ENCODE measurements around the gene RAPSN.

RAPSN gene

GRCh38 chr11:47448566-47449427, at the start of gene RAPSN:
Gene RAPSN, minus strand, starts transcription at chr11:47449136. Its CDS starts 172 bp downstream, at chr11:47448964.
- no peak within 1 kb of the TSS for H3K4me3 ChIP-seq (ENCODE audit: low read depth, low read length)

DNA sequence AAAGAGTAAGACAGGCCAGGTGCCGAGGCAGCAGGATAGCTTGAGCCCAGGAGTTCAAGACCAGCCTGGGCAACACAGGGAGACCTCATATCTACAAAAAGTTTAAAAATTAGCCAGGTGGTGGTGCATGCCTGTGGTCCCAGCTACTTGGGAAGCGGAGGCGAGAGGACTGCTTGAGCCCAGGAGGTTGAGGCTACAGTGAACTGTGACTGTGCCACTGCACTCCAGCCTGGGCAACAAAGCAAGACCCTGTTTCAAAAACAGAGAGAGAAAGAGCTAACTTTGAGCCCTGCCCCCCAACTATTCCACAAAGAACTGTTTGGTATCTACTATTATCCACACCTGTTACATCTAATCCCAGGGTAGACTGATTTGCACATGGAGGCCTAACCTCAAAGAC, 49.2 kb upstream of the RAPSN start:
- H3K4me3 ChIP-seq (ENCODE audit: low read depth, low read length), result no peak overlapping the region

DNA sequence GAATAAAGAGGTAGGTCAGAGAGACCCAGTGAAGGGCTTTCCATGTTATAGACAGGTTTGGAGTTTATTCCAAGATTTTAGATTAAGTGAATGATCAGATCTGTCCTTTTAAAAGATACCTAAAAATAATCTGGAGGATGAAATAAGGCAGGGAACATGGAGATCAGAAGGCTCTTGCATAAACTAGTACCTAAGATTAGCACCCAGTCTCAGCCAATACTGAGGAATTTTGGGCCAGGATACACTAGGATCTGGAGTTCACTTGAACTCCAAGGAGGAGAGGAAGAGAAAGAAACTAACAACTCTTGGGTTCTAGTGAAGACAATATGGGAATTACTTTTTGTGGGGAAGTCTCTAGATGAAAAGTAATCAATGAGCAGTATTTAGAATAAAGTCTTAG, 47.9 kb upstream of the RAPSN start:
- no peak overlapping the region for H3K4me3 ChIP-seq (ENCODE audit: low read depth, low read length)

- no peak overlapping the region for H3K4me3 ChIP-seq (ENCODE audit: low read depth, low read length)
Observed at GRCh38 chr11:47495856-47496217, 46.9 kb upstream of the RAPSN start.

GRCh38 chr11:47495011-47495855, 46.3 kb upstream of the RAPSN start:
- H3K4me3 ChIP-seq (ENCODE audit: low read depth, low read length), result no peak overlapping the region

DNA sequence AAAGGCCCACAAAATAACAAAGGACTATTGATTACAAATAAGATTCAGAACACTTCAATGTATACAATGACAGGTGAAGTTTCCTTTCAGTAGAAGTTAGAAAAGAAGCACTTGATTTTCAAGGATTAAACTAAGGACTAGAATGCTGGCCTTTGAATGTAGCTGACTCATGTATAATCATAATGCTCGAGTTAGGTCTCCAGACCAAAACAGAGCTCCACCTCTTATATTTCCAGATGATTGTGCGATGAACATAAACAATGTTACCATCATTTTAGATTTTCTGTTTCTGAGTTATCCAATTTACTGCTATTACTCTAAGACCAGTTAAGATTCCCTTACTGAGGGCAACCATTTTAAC, 40.4 kb upstream of the RAPSN start:
- H3K4me3 ChIP-seq (ENCODE audit: low read depth, low read length), result no peak overlapping the region

DNA sequence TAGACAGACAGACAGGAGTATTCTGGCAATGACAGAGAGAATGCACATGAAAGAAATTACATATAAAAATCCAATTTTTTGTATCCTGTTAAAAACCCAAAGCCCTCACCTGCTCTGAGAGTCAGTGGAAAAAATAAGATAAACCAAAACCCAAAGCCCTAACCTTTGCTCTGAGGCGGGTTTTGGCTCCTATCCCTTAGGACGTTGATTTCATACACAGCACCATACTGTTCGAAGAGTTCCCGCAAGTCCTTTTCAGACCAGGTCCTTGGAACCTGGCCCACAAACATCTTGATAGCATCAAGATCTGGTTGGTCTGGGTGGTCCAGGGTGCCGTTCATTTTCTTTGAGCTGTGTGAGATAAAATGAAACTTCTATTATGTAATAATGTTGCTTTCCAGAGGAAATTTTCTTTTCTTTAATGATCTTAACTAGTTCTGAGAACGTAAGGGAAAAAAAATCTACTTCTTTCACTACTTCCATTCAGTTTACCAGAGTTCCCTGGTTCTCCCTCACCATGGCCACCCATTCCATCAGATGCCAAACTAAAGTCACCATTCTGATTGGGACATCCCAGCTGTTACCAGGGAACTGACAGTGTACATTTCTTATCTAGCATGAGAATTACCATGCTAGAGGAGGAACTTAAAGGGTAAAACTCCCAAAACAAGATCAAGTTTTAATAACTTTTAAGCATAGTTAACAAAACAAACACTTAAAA, 39.9 kb upstream of the RAPSN start:
- no peak overlapping the region for H3K4me3 ChIP-seq (ENCODE audit: low read depth, low read length)

DNA sequence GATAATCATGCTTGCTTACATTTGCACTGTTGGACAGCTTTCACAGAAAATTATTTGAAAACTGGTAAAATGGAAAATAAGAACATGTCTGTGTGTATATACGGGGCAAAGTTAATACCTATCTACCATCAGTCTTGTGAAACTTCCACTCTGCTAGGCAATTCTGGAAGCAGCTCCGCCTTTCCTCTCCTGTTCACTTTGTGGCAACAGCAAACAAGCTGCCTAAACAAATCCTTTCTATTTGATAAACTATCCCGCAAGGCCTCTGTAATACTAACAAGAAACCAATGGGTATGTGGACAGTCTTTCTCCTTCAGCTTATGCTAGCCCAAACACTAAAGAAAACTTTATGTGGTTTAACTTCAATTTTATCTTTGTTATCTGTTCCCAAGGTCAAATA, 39.2 kb upstream of the RAPSN start:
- no peak overlapping the region for H3K4me3 ChIP-seq (ENCODE audit: low read depth, low read length)

- no peak overlapping the region for H3K4me3 ChIP-seq (ENCODE audit: low read depth, low read length)
Observed at GRCh38 chr11:47487421-47487820, 38.5 kb upstream of the RAPSN start.

- H3K4me3 ChIP-seq (ENCODE audit: low read depth, low read length), result no peak overlapping the region
Observed at GRCh38 chr11:47485107-47485506, 36.2 kb upstream of the RAPSN start.

DNA sequence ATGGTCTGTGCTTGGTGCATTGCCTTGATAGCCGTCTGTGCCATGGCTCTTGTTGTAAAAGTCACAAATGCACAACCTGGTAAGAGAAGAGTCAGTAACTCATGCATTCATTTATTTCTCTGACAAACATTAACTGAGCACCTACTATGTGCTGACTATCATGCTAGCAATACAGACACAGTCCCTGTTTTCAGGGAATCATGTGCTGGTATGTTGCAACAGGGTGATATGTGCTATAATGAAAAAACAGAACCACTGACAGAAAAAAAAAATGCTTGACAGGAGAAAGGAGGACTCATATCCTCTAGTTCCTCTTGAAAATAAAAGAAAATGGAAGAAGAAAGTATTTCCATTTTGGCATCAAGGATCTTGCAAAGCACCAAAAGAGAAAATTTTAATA, 34.5 kb upstream of the RAPSN start:
- no peak overlapping the region for H3K4me3 ChIP-seq (ENCODE audit: low read depth, low read length)

GRCh38 chr11:47480762-47481161, 31.8 kb upstream of the RAPSN start:
- H3K4me3 ChIP-seq (ENCODE audit: low read depth, low read length), result no peak overlapping the region

- H3K4me3 ChIP-seq (ENCODE audit: low read depth, low read length), result no peak overlapping the region
Observed at GRCh38 chr11:47478651-47479329, 29.9 kb upstream of the RAPSN start.

GRCh38 chr11:47477753-47478152, 28.8 kb upstream of the RAPSN start:
- no peak overlapping the region for H3K4me3 ChIP-seq (ENCODE audit: low read depth, low read length)

GRCh38 chr11:47477323-47477722, 28.4 kb upstream of the RAPSN start:
- no peak overlapping the region for H3K4me3 ChIP-seq (ENCODE audit: low read depth, low read length)

GRCh38 chr11:47470671-47471070, 21.7 kb upstream of the RAPSN start:
- no peak overlapping the region for H3K4me3 ChIP-seq (ENCODE audit: low read depth, low read length)

DNA sequence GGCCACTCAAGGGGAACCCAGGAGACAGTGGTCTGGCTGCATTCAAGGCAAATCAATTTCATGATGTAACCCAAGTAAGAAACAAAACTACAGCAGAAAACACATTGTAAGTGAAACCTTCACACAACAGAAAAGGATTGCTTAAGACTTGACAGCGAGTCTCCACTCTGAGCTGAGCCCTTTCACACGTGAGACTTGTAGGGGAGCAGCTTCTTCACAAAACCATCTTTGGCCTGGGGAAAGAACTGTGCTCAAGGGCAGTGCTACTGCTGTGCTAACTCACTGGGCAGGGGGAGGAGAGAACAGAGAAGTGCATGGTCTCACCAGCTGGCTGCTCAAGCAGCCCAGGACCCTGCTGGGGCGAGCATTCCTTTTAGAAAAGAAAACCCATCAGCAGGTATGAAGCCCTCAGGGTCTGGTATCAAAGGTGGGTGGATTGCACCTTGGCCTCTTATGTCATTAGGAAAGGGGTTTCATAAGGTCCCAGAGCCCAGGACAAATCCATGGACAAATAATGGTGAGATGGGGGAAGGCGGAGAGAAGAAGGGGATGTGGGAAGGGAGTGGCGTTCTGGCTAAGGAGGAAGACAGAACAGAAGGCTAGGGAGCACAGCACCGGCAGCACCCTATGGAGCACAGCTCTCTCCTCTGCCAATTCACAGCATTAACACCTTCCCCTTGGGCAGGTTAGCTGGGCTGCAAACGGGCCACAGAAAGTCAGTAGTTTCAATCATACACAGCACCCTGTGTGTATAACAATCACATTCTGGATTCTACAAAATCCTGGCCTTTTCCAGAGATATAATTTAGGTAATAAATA, 20.6 kb upstream of the RAPSN start:
- H3K4me3 ChIP-seq (ENCODE audit: low read depth, low read length), result no peak overlapping the region

DNA sequence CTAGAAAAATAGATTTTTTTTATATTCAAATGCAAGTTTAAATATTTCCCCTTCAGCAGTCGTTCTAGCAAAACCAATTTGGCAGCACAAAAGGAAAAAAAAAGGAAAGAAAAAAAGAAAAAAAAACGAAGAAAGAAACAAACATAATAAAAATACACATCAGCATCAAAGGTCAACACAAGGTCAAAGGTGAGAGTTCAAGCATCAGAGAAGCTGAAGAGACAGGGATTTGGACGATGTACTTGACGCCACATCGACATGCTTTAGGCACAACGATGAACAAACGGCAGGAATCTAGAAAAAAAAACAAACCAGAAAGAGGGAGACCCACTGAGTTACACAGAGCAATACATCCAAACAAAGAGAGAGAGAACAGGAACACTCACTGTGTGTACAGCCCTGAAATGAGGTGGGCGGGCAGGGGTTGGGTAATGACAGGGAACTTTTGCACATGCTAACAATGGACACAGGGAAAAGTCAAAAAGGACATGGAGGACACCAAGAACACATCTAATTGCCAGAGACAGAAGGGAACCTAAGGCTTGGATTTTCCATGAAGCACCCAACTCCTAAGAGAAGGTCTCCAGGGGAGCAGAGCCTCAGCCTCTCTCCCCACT, 19.8 kb upstream of the RAPSN start:
- H3K4me3 ChIP-seq (ENCODE audit: low read depth, low read length), result no peak overlapping the region

- no peak overlapping the region for H3K4me3 ChIP-seq (ENCODE audit: low read depth, low read length)
Observed at GRCh38 chr11:47467357-47467756, 18.4 kb upstream of the RAPSN start.

Measured in iPS-11a (cell line).